Liver (tissue), 3 donors: ENCODE results near the gene ACKR3.

ENCODE experiments used
- EGR1 ChIP-seq, 2 donors: IDR thresholded peaks; 2 replicates each; pipeline ENCODE4 v1.6.1; 2016 to 2018; ENCODE audit warnings: antibody characterized with exemption in 2 of 2, low read depth in 2 of 2
- FOXA1 ChIP-seq: IDR thresholded peaks from 2 replicates; pipeline ENCODE4 v1.6.1; 2016; ENCODE audit warnings: antibody characterized with exemption
- GABPA ChIP-seq, 2 donors: IDR thresholded peaks in 1 of 2; conservative IDR thresholded peaks in 1 of 2; 2 replicates each; pipeline ENCODE4 v1.6.1; 2016; ENCODE audit warnings: antibody characterized with exemption in 2 of 2, mild to moderate bottlenecking in 1 of 2, moderate library complexity in 1 of 2
- HNF4A ChIP-seq, 2 donors: conservative IDR thresholded peaks; 2 replicates each; pipeline ENCODE4 v1.6.1; 2016; ENCODE audit warnings: antibody characterized with exemption in 2 of 2, mild to moderate bottlenecking in 2 of 2
- HNF4G ChIP-seq: IDR thresholded peaks from 2 replicates; pipeline ENCODE4 v1.6.1; 2016; ENCODE audit warnings: antibody characterized with exemption
- JUND ChIP-seq, 2 donors: IDR thresholded peaks; 2 replicates each; pipeline ENCODE4 v1.6.1; 2016; ENCODE audit warnings: antibody characterized with exemption in 2 of 2
- RAD21 ChIP-seq, 2 donors: IDR thresholded peaks; 2 replicates each; pipeline ENCODE4 v1.6.1; 2016; ENCODE audit warnings: antibody characterized with exemption in 2 of 2, mild to moderate bottlenecking in 2 of 2
- RXRA ChIP-seq, 2 donors: IDR thresholded peaks; 2 replicates each; pipeline ENCODE4 v1.6.1; 2017 to 2018; ENCODE audit warnings: antibody characterized with exemption in 2 of 2, mild to moderate bottlenecking in 1 of 2
- SP1 ChIP-seq: IDR thresholded peaks from 2 replicates; pipeline ENCODE4 v1.6.1; 2018; ENCODE audit warnings: antibody characterized with exemption, mild to moderate bottlenecking
- TAF1 ChIP-seq: conservative IDR thresholded peaks from 2 replicates; pipeline ENCODE4 v1.6.1; 2016; ENCODE audit warnings: antibody characterized with exemption, mild to moderate bottlenecking
- YY1 ChIP-seq: IDR thresholded peaks from 2 replicates; pipeline ENCODE4 v1.6.1; 2016; ENCODE audit warnings: antibody characterized with exemption, mild to moderate bottlenecking
- TF ChIP-seq, protein P1 (sequence below): fragments of 150-350 bp; IDR thresholded peaks from 2 replicates; pipeline ENCODE4 v1.5.1; 2017; ENCODE audit warnings: improper control_type of control experiment, low read depth, low read length; ENCODE audit not compliant: missing input control
- TF ChIP-seq, protein P2 (sequence below): IDR thresholded peaks from 2 replicates; pipeline ENCODE4 v1.6.1; 2016; ENCODE audit warnings: antibody characterized with exemption
- TF ChIP-seq, protein P3 (sequence below): IDR thresholded peaks from 2 replicates; pipeline ENCODE4 v1.6.1; 2016; ENCODE audit warnings: antibody characterized with exemption
- donor health status: healthy.
- donor health status: healthy.

DNA sequence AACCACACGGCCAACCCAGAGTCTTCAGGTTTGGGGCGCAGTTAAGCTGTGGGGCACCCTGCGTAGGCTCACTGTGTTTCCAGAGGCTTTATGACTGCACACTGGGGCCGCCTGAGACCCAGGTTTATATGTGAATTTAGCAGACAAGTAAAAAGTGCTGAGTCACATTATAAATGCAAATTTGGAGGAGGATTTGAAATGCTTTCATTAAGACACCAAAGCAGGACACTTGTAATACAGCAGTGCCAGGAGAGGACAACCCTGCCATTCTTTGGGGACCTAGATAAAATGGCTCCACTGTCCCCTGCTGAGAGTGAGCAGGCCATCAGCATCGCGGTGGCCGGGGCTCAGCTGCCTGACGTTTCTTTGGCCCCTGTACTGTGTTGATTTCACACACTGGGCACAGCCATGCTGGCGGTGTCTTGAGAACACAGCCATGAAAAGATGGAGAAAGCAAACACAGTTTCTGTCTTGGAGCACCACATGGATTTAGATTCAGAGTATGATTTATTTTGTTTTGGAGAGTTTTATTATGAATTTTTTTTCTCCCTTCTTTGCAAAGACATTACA is 10.2 kb downstream of the ACKR3 start:
- TF ChIP-seq, protein P1, sequence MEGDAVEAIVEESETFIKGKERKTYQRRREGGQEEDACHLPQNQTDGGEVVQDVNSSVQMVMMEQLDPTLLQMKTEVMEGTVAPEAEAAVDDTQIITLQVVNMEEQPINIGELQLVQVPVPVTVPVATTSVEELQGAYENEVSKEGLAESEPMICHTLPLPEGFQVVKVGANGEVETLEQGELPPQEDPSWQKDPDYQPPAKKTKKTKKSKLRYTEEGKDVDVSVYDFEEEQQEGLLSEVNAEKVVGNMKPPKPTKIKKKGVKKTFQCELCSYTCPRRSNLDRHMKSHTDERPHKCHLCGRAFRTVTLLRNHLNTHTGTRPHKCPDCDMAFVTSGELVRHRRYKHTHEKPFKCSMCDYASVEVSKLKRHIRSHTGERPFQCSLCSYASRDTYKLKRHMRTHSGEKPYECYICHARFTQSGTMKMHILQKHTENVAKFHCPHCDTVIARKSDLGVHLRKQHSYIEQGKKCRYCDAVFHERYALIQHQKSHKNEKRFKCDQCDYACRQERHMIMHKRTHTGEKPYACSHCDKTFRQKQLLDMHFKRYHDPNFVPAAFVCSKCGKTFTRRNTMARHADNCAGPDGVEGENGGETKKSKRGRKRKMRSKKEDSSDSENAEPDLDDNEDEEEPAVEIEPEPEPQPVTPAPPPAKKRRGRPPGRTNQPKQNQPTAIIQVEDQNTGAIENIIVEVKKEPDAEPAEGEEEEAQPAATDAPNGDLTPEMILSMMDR, result no peak
- TF ChIP-seq HNF4G, result no peak
- no peak for TF ChIP-seq EGR1 (IDR thresholded peaks at IDR 0.05; ENCODE audit: low read depth in 2 of 2)
- no peak for TF ChIP-seq JUND (IDR thresholded peaks at IDR 0.05)
- TF ChIP-seq FOXA1, result no peak
- no peak for TF ChIP-seq YY1
- TF ChIP-seq, protein P2, sequence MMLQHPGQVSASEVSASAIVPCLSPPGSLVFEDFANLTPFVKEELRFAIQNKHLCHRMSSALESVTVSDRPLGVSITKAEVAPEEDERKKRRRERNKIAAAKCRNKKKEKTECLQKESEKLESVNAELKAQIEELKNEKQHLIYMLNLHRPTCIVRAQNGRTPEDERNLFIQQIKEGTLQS, result no peak
- TF ChIP-seq TAF1, result no peak
- no peak for TF ChIP-seq HNF4A (conservative IDR thresholded peaks at IDR 0.05)
- no peak for TF ChIP-seq RAD21 (IDR thresholded peaks at IDR 0.05)
- TF ChIP-seq, protein P3, sequence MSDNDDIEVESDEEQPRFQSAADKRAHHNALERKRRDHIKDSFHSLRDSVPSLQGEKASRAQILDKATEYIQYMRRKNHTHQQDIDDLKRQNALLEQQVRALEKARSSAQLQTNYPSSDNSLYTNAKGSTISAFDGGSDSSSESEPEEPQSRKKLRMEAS, result no peak
- TF ChIP-seq RXRA (IDR thresholded peaks at IDR 0.05), result no peak
- TF ChIP-seq GABPA (IDR thresholded peaks at IDR 0.05 in 1 of 2, conservative IDR thresholded peaks at IDR 0.05 in 1 of 2), result no peak
- no peak for TF ChIP-seq SP1
